Tibial nerve (tissue), 4 donors: ENCODE results near the gene TNNC1. TPM values are rescaled to one million over a fixed set of nuclear protein-coding genes. Genes with fewer than 3 reads are reported as not detected.

Source experiments
- DNase-seq, 2 donors: peaks; one replicate each; pipeline ENCODE4 v3.0.0-alpha.2; 2019; ENCODE audit warnings: low spot score in 2 of 2
- H3K27ac ChIP-seq, 4 donors: fragments of 200-600 bp; sonication (generic) in 3 of 4; one replicate each; pipeline ENCODE4 v1.5.1; 2017 to 2019; ENCODE audit warnings: mild to moderate bottlenecking in 1 of 4
- H3K27me3 ChIP-seq, 2 donors: fragments of 200-600 bp; sonication (generic) in 1 of 2; one replicate each; pipeline versions ENCODE4 v1.5.1 to v1.6.0; 2017 to 2019
- H3K36me3 ChIP-seq, 3 donors: fragments of 200-600 bp; sonication (generic); one replicate each; pipeline ENCODE4 v1.5.1; 2018 to 2019
- H3K4me1 ChIP-seq, 4 donors: fragments of 200-600 bp; sonication (generic) in 3 of 4; one replicate each; pipeline ENCODE4 v1.5.1; 2017 to 2019
- H3K4me3 ChIP-seq, 4 donors: fragments of 200-600 bp; sonication (generic) in 3 of 4; one replicate each; pipeline ENCODE4 v1.5.1; 2017 to 2019; ENCODE audit warnings: mild to moderate bottlenecking in 1 of 4, moderate library complexity in 1 of 4
- H3K9me3 ChIP-seq, 4 donors: fragments of 200-600 bp; sonication (generic) in 3 of 4; one replicate each; pipeline ENCODE4 v1.5.1; 2017 to 2019
- EP300 ChIP-seq, 2 donors: sonication (generic); formaldehyde crosslinking; IDR thresholded peaks; one replicate each; pipeline ENCODE4 v1.6.1; 2017; ENCODE audit warnings: antibody characterized with exemption in 2 of 2, mild to moderate bottlenecking in 1 of 2
- POLR2A ChIP-seq, 2 donors: fragments of 450-650 bp; IDR thresholded peaks; one replicate each; pipeline ENCODE4 v1.6.1; 2017; ENCODE audit warnings: antibody characterized with exemption in 2 of 2, mild to moderate bottlenecking in 2 of 2, moderate library complexity in 2 of 2
- WGBS, 2 donors: methylation state at CpG; one replicate each; pipeline ENCODE4 v1.1.5; 2018; 5-methylcytosine and 5-hydroxymethylcytosine counted together
- total RNA-seq, 4 donors: library from RNA; depleted of rRNA; stranded (reverse); fragments of >200 nt; gene quantifications; one replicate each; pipeline ENCODE4 v1.1.0, GENCODE V29; 2016
- TF ChIP-seq, protein P1 (sequence below), 5 experiments: fragments of 200-600 bp in 3 of 5; fragments of 450-650 bp in 2 of 5; sonication (generic) in 3 of 5; IDR thresholded peaks; one replicate each; pipeline ENCODE4 v1.5.1; 2016 to 2019; ENCODE audit warnings: antibody characterized with exemption in 5 of 5, mild to moderate bottlenecking in 3 of 5, moderate library complexity in 2 of 5

Gene TNNC1
- total RNA-seq, 4 donors from 2014 or later, result 235 to 624 (median 535) TPM

DNA sequence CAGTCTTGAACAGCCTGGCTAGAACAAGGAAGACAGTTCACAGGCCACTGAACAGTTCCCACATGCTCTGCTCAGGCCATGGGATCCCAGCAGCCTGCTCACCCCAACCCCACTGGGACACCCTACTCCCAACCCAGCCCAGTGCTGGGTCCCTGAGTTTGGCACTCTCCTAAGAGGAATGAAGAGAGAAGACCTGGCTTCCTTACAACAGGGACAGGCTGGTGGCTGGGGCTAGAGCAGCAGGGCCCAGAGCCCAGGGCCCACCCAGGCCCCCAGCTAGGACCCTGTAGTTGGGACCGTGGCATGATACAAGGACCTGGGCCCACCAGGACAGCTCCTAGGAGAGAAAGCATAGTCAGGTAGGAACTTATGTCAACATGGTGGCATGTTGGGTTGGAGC lies 52.3 kb downstream of the TNNC1 start:
- H3K9me3 ChIP-seq, result no peaks in the 10 kb centered on the region
- 93 to 100% methylated on average over 1 of the region's 1 CpG for WGBS, 2 donors
- no peak overlapping the region for H3K4me3 ChIP-seq
- TF ChIP-seq EP300 (IDR thresholded peaks at IDR 0.05) (no peak), POLR2A (IDR thresholded peaks at IDR 0.05) (no peak)
- TF ChIP-seq, protein P1, sequence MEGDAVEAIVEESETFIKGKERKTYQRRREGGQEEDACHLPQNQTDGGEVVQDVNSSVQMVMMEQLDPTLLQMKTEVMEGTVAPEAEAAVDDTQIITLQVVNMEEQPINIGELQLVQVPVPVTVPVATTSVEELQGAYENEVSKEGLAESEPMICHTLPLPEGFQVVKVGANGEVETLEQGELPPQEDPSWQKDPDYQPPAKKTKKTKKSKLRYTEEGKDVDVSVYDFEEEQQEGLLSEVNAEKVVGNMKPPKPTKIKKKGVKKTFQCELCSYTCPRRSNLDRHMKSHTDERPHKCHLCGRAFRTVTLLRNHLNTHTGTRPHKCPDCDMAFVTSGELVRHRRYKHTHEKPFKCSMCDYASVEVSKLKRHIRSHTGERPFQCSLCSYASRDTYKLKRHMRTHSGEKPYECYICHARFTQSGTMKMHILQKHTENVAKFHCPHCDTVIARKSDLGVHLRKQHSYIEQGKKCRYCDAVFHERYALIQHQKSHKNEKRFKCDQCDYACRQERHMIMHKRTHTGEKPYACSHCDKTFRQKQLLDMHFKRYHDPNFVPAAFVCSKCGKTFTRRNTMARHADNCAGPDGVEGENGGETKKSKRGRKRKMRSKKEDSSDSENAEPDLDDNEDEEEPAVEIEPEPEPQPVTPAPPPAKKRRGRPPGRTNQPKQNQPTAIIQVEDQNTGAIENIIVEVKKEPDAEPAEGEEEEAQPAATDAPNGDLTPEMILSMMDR (IDR thresholded peaks at IDR 0.05), result no peak
- no peak for DNase-seq
- peaks cover 0 to 94% (median 28%) of the 10 kb centered on the region in 3 donors for H3K36me3 ChIP-seq
- H3K27me3 ChIP-seq, result no peaks in the 10 kb centered on the region
- H3K27ac ChIP-seq, result no peak overlapping the region
- H3K4me1 ChIP-seq, result peaks cover 0 to 10% (median 0%) of the 10 kb centered on the region in 4 donors

Other genes with a start within 250 kb of the TNNC1 start
- gene TLR9, start 228.4 kb downstream of the TNNC1 start, total RNA-seq, result under 1 TPM in 2 of 4 donors, not detected in 2; 0.30 to 0.39 TPM
- gene TWF2, start 214.9 kb downstream of the TNNC1 start, total RNA-seq, result 10 to 100 TPM; 59.2 to 72.9 (median 60.4) TPM
- gene PPM1M, start 208.3 kb downstream of the TNNC1 start, total RNA-seq, result 10 to 100 TPM; 25.8 to 35.1 (median 27.8) TPM
- 10 to 100 TPM; 42.1 to 52.9 (median 48.6) TPM for gene WDR82, start 175.4 kb downstream of the TNNC1 start, total RNA-seq
- 10 to 100 TPM in 3 of 4 donors, 1 to 10 TPM in 1; 5.4 to 27.1 (median 19.9) TPM for gene GLYCTK, start 166.2 kb downstream of the TNNC1 start, total RNA-seq
- 10 to 100 TPM; 12.0 to 26.1 (median 15.5) TPM for gene DNAH1, start 137.7 kb downstream of the TNNC1 start, total RNA-seq
- gene BAP1, start 44.0 kb downstream of the TNNC1 start, total RNA-seq, result 10 to 100 TPM; 39.1 to 77.7 (median 64.5) TPM
- gene PHF7, start 43.4 kb downstream of the TNNC1 start, total RNA-seq, result 10 to 100 TPM in 2 of 4 donors, 1 to 10 TPM in 2; 7.2 to 23.5 (median 12.1) TPM
- 10 to 100 TPM; 11.5 to 67.5 (median 32.7) TPM for gene SEMA3G, start 8.9 kb downstream of the TNNC1 start, total RNA-seq
- gene NISCH, start 1.6 kb upstream of the TNNC1 start, total RNA-seq, result 100 to 1,000 TPM; 192 to 305 (median 232) TPM
- gene STAB1, start 41.3 kb upstream of the TNNC1 start, total RNA-seq, result 100 to 1,000 TPM; 167 to 527 (median 264) TPM
- gene NT5DC2, start 79.8 kb upstream of the TNNC1 start, total RNA-seq, result 100 to 1,000 TPM in 2 of 4 donors, 10 to 100 TPM in 2; 71.1 to 133 (median 94.2) TPM
- 10 to 100 TPM in 2 of 4 donors, 1 to 10 TPM in 2; 1.2 to 23.9 (median 9.5) TPM for gene UQCC5, start 82.6 kb upstream of the TNNC1 start, total RNA-seq
- 100 to 1,000 TPM in 3 of 4 donors, 10 to 100 TPM in 1; 87.0 to 123 (median 114) TPM for gene PBRM1, start 231.9 kb upstream of the TNNC1 start, total RNA-seq
- 10 to 100 TPM; 44.8 to 57.5 (median 52.6) TPM for gene GNL3, start 232.0 kb upstream of the TNNC1 start, total RNA-seq